Right cardiac atrium (tissue), 5 donors: Measurements from ENCODE around the gene PKDCC. TPM values are rescaled to one million over a fixed set of nuclear protein-coding genes. Genes with fewer than 3 reads are reported as not detected.
A peak's percentile ranks its signal among the peaks of the same experiment; 100 is the strongest.
"Not testable (repeated sequence)": the region's sequence is repeated elsewhere in the genome, so short reads cannot be mapped to it uniquely, and the experiment has no call there.

ENCODE experiments used
- ATAC-seq, 2 donors: fragments of 200-7000 bp; cut with Tn5 transposase; one replicate each; pipeline versions ENCODE4 v1.8.0 to v1.9.1; 2020; ENCODE audit warnings: moderate library complexity in 2 of 2, mild to moderate bottlenecking in 1 of 2
- DNase-seq, 3 donors: peaks; one replicate each; pipeline ENCODE4 v3.0.0-alpha.2; 2020
- H3K27ac ChIP-seq: one replicate; pipeline ENCODE4 v1.5.1; 2013; ENCODE audit warnings: mild to moderate bottlenecking, low read length, control low read depth, moderate library complexity
- H3K27me3 ChIP-seq: one replicate; pipeline ENCODE4 v1.6.1; 2013; ENCODE audit not compliant: control insufficient read depth, insufficient read depth
- H3K4me1 ChIP-seq: one replicate; pipeline ENCODE4 v1.6.1; 2013; ENCODE audit warnings: low read length; ENCODE audit not compliant: control insufficient read depth, insufficient read depth
- H3K4me3 ChIP-seq: one replicate; pipeline ENCODE4 v1.5.1; 2013; ENCODE audit warnings: low read length, control low read depth
- H3K9me3 ChIP-seq: one replicate; pipeline ENCODE4 v1.6.1; 2013; ENCODE audit warnings: low read length; ENCODE audit not compliant: control insufficient read depth
- WGBS: extraction: QIAGEN DNeasy Blood & Tissue Kit; methylation state at CpG from one replicate; pipeline ENCODE4 v1.1.7; 2013; 5-methylcytosine and 5-hydroxymethylcytosine counted together
- intact Hi-C, 4 donors: fragments of 100-400 bp; cut with DNase I; formaldehyde crosslinking; loops; one replicate each; pipeline versions ENCODE4 v1.11.0 to v1.14.0; 2022 to 2023
- polyA plus RNA-seq: library from polyadenylated mRNA; stranded (reverse); fragments of 200-250 nt; gene quantifications from one replicate; pipeline ENCODE4 v1.2.3, GENCODE V29; 2013
- total RNA-seq, 4 donors: library from RNA; stranded (reverse); fragmentation: NEBNext Ultra II Directional; extraction: Animal tissue kit (Norgen Biotek cat#: 25700); gene quantifications; one replicate each; pipeline ENCODE4 v1.2.1, GENCODE V29; 2021
- donor health status: healthy with polysubstance abuse.
- donor health status: DM: no; HTN: yes; CAD: no.
- donor health status: DM: no; HTN: no; CAD: no.
- donor health status: DM: no; HTN: yes; CAD: no; lungs with severe emphysema.
- donor health status: DM: yes; HTN: yes; CAD: no.

PKDCC gene
- total and polyA plus RNA-seq, 5 donors, result 92.2 to 189 (median 132) TPM

GRCh38 chr2:42057159-42057901 is 9.5 kb downstream of the PKDCC start:
- peak overlapping the region; percentile 8 for H3K27ac ChIP-seq
- no peak for DNase-seq
- no peaks in the 10 kb centered on the region for H3K9me3 ChIP-seq
- ATAC-seq, result no peak
- no peaks in the 10 kb centered on the region for H3K27me3 ChIP-seq
- intact Hi-C loops, result loop anchor here in 2 of 4 donors (10.0 kb wide), 2 partner anchors 113 to 123 kb away; no protein-coding TSS in a partner anchor
- no peak overlapping the region for H3K4me3 ChIP-seq
- H3K4me1 ChIP-seq, result peaks cover 41% of the 10 kb centered on the region
- 78% methylated on average over 8 of the region's 8 CpGs for WGBS

GRCh38 chr2:42057902-42058450 is 10.2 kb downstream of the PKDCC start:
- Histone ChIP-seq H3K4me1 (peaks cover 39% of the 10 kb centered on the region), H3K9me3 (no peaks in the 10 kb centered on the region), H3K4me3 (no peak overlapping the region), H3K27ac (no peak overlapping the region), H3K27me3 (no peaks in the 10 kb centered on the region)
- DNase-seq (peak in 1 of 3 donors; percentile 52), ATAC-seq (no peak)
- WGBS, result 83% methylated on average over 10 of the region's 10 CpGs
- intact Hi-C loops, result loop anchor here in 2 of 4 donors (10.0 kb wide), 2 partner anchors 113 to 123 kb away; no protein-coding TSS in a partner anchor

GRCh38 chr2:42059261-42059898 is 11.6 kb downstream of the PKDCC start:
- 74% methylated on average over 13 of the region's 13 CpGs for WGBS

GRCh38 chr2:42060028-42060427 is 12.2 kb downstream of the PKDCC start:
- DNase-seq (peak in 1 of 3 donors; percentile 49), ATAC-seq (peak; percentile 2 to 8)
- Histone ChIP-seq H3K4me1 (peaks cover 26% of the 10 kb centered on the region), H3K27ac (peak overlapping the region; percentile 86), H3K9me3 (no peaks in the 10 kb centered on the region), H3K4me3 (no peak overlapping the region), H3K27me3 (no peaks in the 10 kb centered on the region)
- WGBS, result 37% methylated on average over 8 of the region's 8 CpGs
- intact Hi-C loops, result no loop called here

More at GRCh38 chr2:42059261-42059898, 11.6 kb downstream of the PKDCC start:
- intact Hi-C loops, result loop anchor here in 2 of 4 donors (10.0 kb wide), 2 partner anchors 115 to 125 kb away; no protein-coding TSS in a partner anchor
- ATAC-seq (peak in 1 of 2 donors; percentile 9), DNase-seq (peak in 2 of 3 donors; percentile 59 to 64)
- H3K4me1 ChIP-seq, result peaks cover 30% of the 10 kb centered on the region
- H3K9me3 ChIP-seq, result no peaks in the 10 kb centered on the region
- H3K4me3 ChIP-seq, result no peak overlapping the region
- H3K27me3 ChIP-seq, result no peaks in the 10 kb centered on the region
- peak overlapping the region; percentile 86 for H3K27ac ChIP-seq

- DNase-seq (peak; percentile 68 to 86 (median 84)), ATAC-seq (peak; percentile 70 to 75)
- H3K27me3 ChIP-seq, result no peaks in the 10 kb centered on the region
- no peaks in the 10 kb centered on the region for H3K9me3 ChIP-seq
- intact Hi-C loops, result no loop called here
- peak overlapping the region; percentile 86 for H3K27ac ChIP-seq
- 36% methylated on average over 14 of the region's 14 CpGs for WGBS
- peaks cover 18% of the 10 kb centered on the region for H3K4me1 ChIP-seq
- H3K4me3 ChIP-seq, result no peak overlapping the region
Observed at GRCh38 chr2:42060718-42061619, 13.1 kb downstream of the PKDCC start.

GRCh38 chr2:42061839-42062238 is 14.0 kb downstream of the PKDCC start:
- H3K4me1 ChIP-seq, result peaks cover 17% of the 10 kb centered on the region
- peak in 1 of 3 donors; percentile 32 for DNase-seq
- 53% methylated on average over 1 of the region's 1 CpG for whole genome bisulfite sequencing

GRCh38 chr2:42063431-42064171 is 15.8 kb downstream of the PKDCC start:
- no peaks in the 10 kb centered on the region for H3K9me3 ChIP-seq
- 57% methylated on average over 5 of the region's 5 CpGs for WGBS
- peak overlapping the region; percentile 22 for H3K27ac ChIP-seq
- no peak overlapping the region for H3K4me3 ChIP-seq
- intact Hi-C loops, result no loop called here
- H3K27me3 ChIP-seq, result no peaks in the 10 kb centered on the region
- H3K4me1 ChIP-seq, result peaks cover 14% of the 10 kb centered on the region
- ATAC-seq (peak in 1 of 2 donors; percentile 5), DNase-seq (no peak)

More at GRCh38 chr2:42061839-42062238, 14.0 kb downstream of the PKDCC start:
- no peak for ATAC-seq
- intact Hi-C loops, result no loop called here
- Histone ChIP-seq H3K4me3 (no peak overlapping the region), H3K27me3 (no peaks in the 10 kb centered on the region), H3K27ac (no peak overlapping the region), H3K9me3 (no peaks in the 10 kb centered on the region)

- no peak for DNase-seq
- no peak overlapping the region for H3K4me3 ChIP-seq
- H3K27ac ChIP-seq, result no peak overlapping the region
- intact Hi-C loops, result no loop called here
- no peaks in the 10 kb centered on the region for H3K9me3 ChIP-seq
- WGBS, result 51% methylated on average over 8 of the region's 8 CpGs
- no peaks in the 10 kb centered on the region for H3K27me3 ChIP-seq
- peaks cover 14% of the 10 kb centered on the region for H3K4me1 ChIP-seq
- ATAC-seq, result no peak
Observed at GRCh38 chr2:42064417-42064942, 16.7 kb downstream of the PKDCC start.

GRCh38 chr2:42065753-42066152 is 17.9 kb downstream of the PKDCC start:
- H3K9me3 ChIP-seq, ATAC-seq, DNase-seq, H3K4me1 ChIP-seq, H3K27me3 ChIP-seq, H3K27ac ChIP-seq, H3K4me3 ChIP-seq, intact Hi-C loops: not testable (repeated sequence)
- WGBS, result 97% methylated on average over 5 of the region's 5 CpGs

- peak in 1 of 3 donors; percentile 6 for DNase-seq
- 97% methylated on average over 9 of the region's 9 CpGs for WGBS
- H3K4me1 ChIP-seq, intact Hi-C loops, H3K27ac ChIP-seq, H3K9me3 ChIP-seq, H3K4me3 ChIP-seq, ATAC-seq, H3K27me3 ChIP-seq: not testable (repeated sequence)
Observed at GRCh38 chr2:42067001-42067400, 19.2 kb downstream of the PKDCC start.
